Left colon (tissue), 2 donors: Measurements from ENCODE around the gene KLK12. TPM values are rescaled to one million over a fixed set of nuclear protein-coding genes. Genes with fewer than 3 reads are reported as not detected.
"Not testable (repeated sequence)": the region's sequence is repeated elsewhere in the genome, so short reads cannot be mapped to it uniquely, and the experiment has no call there.

Experiments used
- ATAC-seq: fragments of 200-7000 bp; cut with Tn5 transposase; one replicate; pipeline ENCODE4 v1.9.1; 2020; ENCODE audit warnings: mild to moderate bottlenecking, moderate library complexity
- DNase-seq, 2 donors: peaks; one replicate each; pipeline ENCODE4 v3.0.0-alpha.2; 2020
- intact Hi-C, 2 donors: fragments of 100-400 bp; cut with DNase I in 1 of 2; cut with micrococcal nuclease in 1 of 2; formaldehyde crosslinking; loops; one replicate each; pipeline versions ENCODE4 v1.11.2 to v1.14.0; 2022; cut with DNase I, micrococcal nuclease
- total RNA-seq, 2 donors: library from RNA; stranded (reverse); fragmentation: NEBNext Ultra II Directional; extraction: Animal tissue kit (Norgen Biotek cat#: 25700); gene quantifications; one replicate each; pipeline ENCODE4 v1.2.1, GENCODE V29; 2021
- donor health status: DM: no; HTN: no; CAD: no.
- donor health status: DM: yes; HTN: yes; CAD: no.

KLK12 gene
- total RNA-seq, 2 donors from 2014 or later = 0.73 to 0.81 TPM

DNA sequence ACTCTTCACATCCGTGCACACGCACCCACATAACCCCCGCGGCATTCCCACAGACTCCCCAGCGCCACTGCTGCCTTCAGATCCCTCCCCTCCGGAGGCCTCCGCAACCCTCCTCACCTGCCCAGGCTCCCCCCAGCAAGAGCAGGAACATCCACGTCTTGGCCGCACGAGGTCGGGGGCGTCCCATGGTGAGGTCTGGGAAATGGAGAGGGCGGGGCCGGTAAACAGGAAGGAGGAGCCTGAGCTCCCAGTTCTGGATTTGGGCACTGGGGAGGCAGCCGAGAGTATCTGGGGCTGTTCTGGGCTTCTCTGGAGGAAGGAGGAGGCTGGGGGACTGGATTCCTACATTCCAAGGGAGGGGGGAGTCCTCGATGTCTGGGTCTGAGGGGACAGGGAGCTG is 33.8 kb downstream of the KLK12 start:
- no peak for DNase-seq
- intact Hi-C loops = no loop called here
- no peak for ATAC-seq

DNA sequence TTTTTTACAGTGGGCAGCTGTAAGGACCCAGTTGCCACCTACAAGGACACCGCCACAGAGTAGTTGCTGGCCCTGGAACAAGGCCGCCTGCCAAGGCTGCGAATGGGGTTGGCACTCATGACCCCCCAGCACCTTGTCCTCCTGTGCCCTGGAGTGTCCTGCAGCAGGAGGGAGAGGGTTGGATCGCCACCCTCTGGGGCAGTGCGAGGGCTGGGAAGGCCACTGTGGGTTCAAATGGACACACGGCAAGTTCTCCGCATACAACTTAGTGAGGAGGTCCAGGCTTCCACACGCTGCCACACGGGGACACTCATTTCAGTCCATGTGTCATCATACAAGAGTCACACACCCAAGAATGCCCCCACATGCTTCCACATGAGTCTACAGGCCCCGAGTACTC is 34.4 kb downstream of the KLK12 start:
- ATAC-seq (no peak), DNase-seq (no peak)
- intact Hi-C loops = no loop called here

DNA sequence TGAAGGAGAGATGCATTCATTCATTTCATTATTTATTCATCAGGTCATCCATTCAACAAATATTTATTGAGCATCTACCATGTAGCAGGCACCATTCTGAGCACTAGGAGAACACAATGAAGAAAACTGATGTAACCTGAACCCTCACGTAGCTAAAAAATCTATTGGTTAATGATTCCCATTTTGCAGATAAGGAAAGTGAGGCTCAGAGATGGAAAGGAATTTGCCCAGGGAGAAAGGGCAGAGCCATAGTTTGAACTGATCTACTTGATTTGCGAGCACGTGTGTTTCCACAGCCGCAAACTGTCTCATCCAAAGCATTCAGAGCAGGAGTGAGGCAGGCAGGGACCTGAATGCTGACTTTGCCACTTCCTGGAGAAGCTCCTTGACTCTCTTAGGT is 36.1 kb downstream of the KLK12 start:
- no peak for ATAC-seq
- intact Hi-C loops = no loop called here
- no peak for DNase-seq

DNA sequence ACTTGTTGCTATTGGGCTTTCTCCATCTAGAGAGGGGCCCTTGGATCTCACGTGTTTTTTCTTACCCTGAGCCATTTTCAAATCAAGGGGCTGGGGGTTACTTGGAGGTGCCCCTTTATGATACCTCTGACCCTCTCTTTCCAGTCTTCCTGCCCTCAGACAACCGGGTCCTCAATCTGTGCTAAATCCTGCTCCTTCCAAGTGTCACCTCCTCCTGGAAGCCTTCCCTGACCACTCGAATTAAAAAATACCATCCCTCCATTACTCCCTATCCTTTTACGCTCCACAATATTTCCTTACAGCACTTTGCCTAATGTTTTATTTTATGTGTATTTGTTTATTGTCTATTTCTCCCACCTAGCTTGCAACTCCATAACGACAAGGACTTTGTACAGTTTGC is 36.7 kb downstream of the KLK12 start:
- intact Hi-C loops = no loop called here
- DNase-seq (no peak), ATAC-seq (no peak)

DNA sequence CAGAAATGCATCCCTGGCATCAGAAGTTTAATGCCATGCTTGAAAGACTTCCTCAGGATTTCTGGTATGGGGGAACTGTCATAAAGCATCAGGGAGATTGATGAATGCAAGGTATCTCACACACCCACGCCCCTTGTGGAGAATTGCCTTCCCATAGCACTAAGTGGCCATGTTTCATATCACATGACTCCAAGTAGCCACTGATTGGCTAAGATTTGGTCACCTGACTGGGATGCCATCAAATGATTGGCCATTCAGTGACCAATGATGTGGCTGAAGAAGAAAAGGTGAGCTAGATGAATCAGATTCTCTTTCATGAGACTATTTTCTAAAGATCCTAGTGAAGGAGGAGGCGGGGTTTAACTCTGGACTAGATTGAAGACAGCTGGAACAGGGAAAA is 40.7 kb downstream of the KLK12 start:
- intact Hi-C loops = no loop called here
- no peak for DNase-seq
- no peak for ATAC-seq

- intact Hi-C loops = no loop called here
- ATAC-seq (no peak), DNase-seq (no peak)
Observed at GRCh38 chr19:50992666-50993035, 42.2 kb downstream of the KLK12 start.

- ATAC-seq, DNase-seq, intact Hi-C loops: not testable (repeated sequence)
Observed at GRCh38 chr19:50984416-50984815, 50.4 kb downstream of the KLK12 start.

DNA sequence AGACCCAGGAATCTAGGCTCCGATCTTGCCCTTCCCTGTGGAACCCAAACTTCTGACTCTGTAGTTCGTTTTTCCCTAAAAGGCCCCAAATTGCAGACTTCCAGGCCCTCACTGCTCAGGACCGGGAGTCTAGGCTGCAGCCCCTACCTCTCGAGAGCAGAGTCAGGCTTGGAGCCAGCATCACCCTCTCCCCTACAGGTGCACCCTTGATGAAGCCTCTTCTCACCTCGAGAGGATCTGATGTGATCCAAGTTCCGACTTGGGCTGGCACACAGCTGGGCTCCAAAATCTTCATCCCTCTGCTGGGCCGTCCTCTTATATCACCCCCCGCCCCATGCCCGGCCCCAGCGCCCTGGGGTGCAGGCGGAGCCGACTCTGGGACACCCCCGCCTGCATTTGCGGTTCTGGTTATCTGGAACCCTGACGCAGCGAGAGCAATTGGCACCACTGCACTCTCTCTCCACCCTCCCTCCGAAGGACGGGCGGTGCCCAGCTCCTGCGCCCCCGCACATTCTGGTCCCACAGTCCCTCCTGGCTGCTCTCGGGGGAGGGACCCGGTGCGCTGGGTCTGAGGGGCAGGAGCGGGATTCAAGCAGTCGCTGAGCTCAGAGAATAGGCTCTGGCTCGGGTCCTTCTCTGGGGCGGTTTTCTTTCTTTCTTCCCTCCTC is 51.0 kb downstream of the KLK12 start, which contains the start of gene KLK7:
Gene KLK7 (minus strand): TSS at position 293 of the 668 bp plus-strand sequence. CDS start 1,518 bp downstream, outside the sequence.
- ATAC-seq = no peak
- no peak for DNase-seq
- intact Hi-C loops = no loop called here

DNA sequence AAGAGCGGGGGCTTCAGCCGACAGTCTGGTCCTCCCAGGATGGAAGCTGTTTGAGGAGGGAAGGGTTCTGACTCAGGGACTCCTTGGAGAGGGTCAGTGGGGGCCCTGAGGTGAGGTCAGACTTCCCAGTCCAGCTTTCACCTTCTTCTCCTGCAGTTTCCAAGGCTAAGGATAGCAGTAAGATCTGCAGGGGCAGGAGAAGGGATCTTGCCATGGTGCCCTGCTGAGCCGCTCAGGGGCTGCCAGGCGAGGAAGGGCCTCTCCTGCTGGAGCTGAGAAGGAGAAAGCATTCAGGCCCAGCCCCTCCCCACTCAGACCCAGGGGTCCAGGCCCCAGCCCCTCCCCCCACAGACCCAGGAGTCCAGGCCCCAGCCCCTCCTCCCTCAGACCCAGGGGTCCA is 52.6 kb downstream of the KLK12 start:
- no peak for DNase-seq
- no peak for ATAC-seq
- intact Hi-C loops = no loop called here

- DNase-seq = no peak
- intact Hi-C loops = no loop called here
- ATAC-seq = no peak
Observed at GRCh38 chr19:50981587-50982146, 53.1 kb downstream of the KLK12 start.

GRCh38 chr19:50980208-50980607 is 54.6 kb downstream of the KLK12 start:
- ATAC-seq (no peak), DNase-seq (no peak)
- intact Hi-C loops = no loop called here

GRCh38 chr19:50979758-50980157 is 55.0 kb downstream of the KLK12 start:
- DNase-seq (no peak), ATAC-seq (no peak)
- intact Hi-C loops = no loop called here

Other genes with a start within 250 kb of the KLK12 start
- not detected for gene ACP4, start 244.6 kb downstream of the KLK12 start, total RNA-seq
- 100 to 1,000 TPM; 182 to 236 TPM for gene KLK1, start 211.2 kb downstream of the KLK12 start, total RNA-seq
- 1 to 10 TPM; 4.5 to 8.5 TPM for gene KLK15, start 201.4 kb downstream of the KLK12 start, total RNA-seq
- 10 to 100 TPM in 1 of 2 donors, 1 to 10 TPM in 1; 5.7 to 11.7 TPM for gene KLK3, start 180.1 kb downstream of the KLK12 start, total RNA-seq
- under 1 TPM in 1 of 2 donors, not detected in 1; 0.12 TPM for gene KLK2, start 161.6 kb downstream of the KLK12 start, total RNA-seq
- gene KLK4, start 123.6 kb downstream of the KLK12 start, total RNA-seq = 1 to 10 TPM; 3.5 to 6.4 TPM
- gene KLK5, start 82.0 kb downstream of the KLK12 start, total RNA-seq = not detected
- gene KLK6, start 65.4 kb downstream of the KLK12 start, total RNA-seq = not detected
- gene KLK7, start 51.1 kb downstream of the KLK12 start, total RNA-seq = not detected
- not detected for gene KLK8, start 33.4 kb downstream of the KLK12 start, total RNA-seq
- gene KLK10, start 15.3 kb downstream of the KLK12 start, total RNA-seq = under 1 TPM; 0.37 to 0.70 TPM
- gene KLK11, start 8.4 kb downstream of the KLK12 start, total RNA-seq = under 1 TPM; 0.47 to 0.64 TPM
- under 1 TPM; 0.43 to 0.98 TPM for gene KLK13, start 30.1 kb upstream of the KLK12 start, total RNA-seq
- under 1 TPM in 1 of 2 donors, not detected in 1; 0.49 TPM for gene KLK14, start 47.9 kb upstream of the KLK12 start, total RNA-seq
- gene CTU1, start 73.4 kb upstream of the KLK12 start, total RNA-seq = 1 to 10 TPM; 4.6 to 5.6 TPM
- 1 to 10 TPM in 1 of 2 donors, under 1 TPM in 1; 0.82 to 2.0 TPM for gene SIGLEC9, start 89.9 kb upstream of the KLK12 start, total RNA-seq
- gene SIGLEC7, start 107.3 kb upstream of the KLK12 start, total RNA-seq = 1 to 10 TPM; 1.1 to 1.3 TPM
- gene CD33, start 190.1 kb upstream of the KLK12 start, total RNA-seq = 1 to 10 TPM in 1 of 2 donors, under 1 TPM in 1; 0.98 to 2.9 TPM
- not detected for gene SIGLECL1, start 216.1 kb upstream of the KLK12 start, total RNA-seq